ENCODE data around the gene FSTL4. TPM values are rescaled to one million over a fixed set of nuclear protein-coding genes. Genes with fewer than 3 reads are reported as not detected.

FSTL4 gene
- polyA plus RNA-seq, 1 donor (not counting 4 experiments of a cell fraction or from before 2014, with no cell fraction given) = 1.7 TPM

DNA sequence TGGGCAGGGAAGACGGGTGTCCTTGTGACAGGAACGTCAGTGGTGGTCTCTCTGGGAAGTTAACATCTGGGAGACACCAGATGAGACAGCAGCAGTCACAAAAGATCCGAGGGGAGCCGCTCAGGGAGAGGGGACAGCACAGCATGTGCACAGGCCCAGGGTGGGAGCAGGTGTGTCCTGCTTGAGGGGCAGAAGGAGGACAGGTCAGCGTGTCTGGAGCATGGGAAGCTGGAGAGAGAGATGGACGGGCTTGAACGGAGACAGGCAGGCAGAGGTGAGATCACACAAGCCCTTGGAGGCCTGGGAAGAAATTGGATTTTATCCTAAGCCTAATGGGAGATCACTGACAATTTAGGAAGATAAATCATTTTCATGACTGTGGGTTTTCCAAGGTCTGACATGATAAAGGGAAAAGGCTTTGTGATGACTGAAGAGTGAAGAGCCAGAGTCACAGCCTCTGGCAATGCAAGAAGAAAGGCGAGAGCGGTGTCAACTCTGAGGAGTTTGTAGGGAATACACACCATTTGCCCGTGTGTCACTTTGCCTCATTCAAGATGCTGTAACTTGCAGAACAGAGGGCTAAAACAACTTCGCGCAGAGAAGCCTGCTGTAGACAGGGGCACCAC, 88.3 kb downstream of the FSTL4 start:
- FAIRE-seq (no peak), DNase-seq (ENCODE audit: low read depth, low spot score) (no peak)
- Histone ChIP-seq H3K9me3 (ENCODE audit: control insufficient read depth, low read depth, low read length) (no peaks in the 10 kb centered on the region), H3K9me1 (ENCODE audit: control insufficient read depth, extremely low read depth, insufficient read depth, low read length) (no peaks in the 10 kb centered on the region), H3K4me1 (ENCODE audit: control insufficient read depth, extremely low read depth, insufficient read depth, low read length) (no peaks in the 10 kb centered on the region), H3K27me3 (ENCODE audit: control insufficient read depth, extremely low read depth, insufficient read depth, low read length) (peaks cover 11% of the 10 kb centered on the region), H3K79me2 (ENCODE audit: control insufficient read depth, insufficient read depth, low read length) (no peaks in the 10 kb centered on the region), H3K36me3 (ENCODE audit: control insufficient read depth in 2 of 2, extremely low read depth in 1 of 2, insufficient read depth in 2 of 2, low read length in 2 of 2) (no peaks in the 10 kb centered on the region), H3K9ac (ENCODE audit: control insufficient read depth, extremely low read depth, insufficient read depth, low read length) (no peak overlapping the region), H4K20me1 (ENCODE audit: control insufficient read depth, extremely low read depth, insufficient read depth, low read length) (no peaks in the 10 kb centered on the region), H3K4me3 (ENCODE audit: control insufficient read depth in 2 of 3, extremely low read depth in 1 of 3, insufficient read depth in 2 of 3, low read depth in 1 of 3, low read length in 3 of 3) (no peak overlapping the region), H3K4me2 (ENCODE audit: control insufficient read depth, extremely low read depth, insufficient read depth, low read depth, low read length) (no peak overlapping the region), H3K27ac (ENCODE audit: control insufficient read depth, insufficient read depth, low read length) (no peak overlapping the region), H2AFZ (ENCODE audit: control insufficient read depth, low read length) (no peak overlapping the region)
- no peak for TF ChIP-seq EZH2 (IDR thresholded peaks at IDR 0.05; ENCODE audit: low read length)
- TF ChIP-seq, protein P1, sequence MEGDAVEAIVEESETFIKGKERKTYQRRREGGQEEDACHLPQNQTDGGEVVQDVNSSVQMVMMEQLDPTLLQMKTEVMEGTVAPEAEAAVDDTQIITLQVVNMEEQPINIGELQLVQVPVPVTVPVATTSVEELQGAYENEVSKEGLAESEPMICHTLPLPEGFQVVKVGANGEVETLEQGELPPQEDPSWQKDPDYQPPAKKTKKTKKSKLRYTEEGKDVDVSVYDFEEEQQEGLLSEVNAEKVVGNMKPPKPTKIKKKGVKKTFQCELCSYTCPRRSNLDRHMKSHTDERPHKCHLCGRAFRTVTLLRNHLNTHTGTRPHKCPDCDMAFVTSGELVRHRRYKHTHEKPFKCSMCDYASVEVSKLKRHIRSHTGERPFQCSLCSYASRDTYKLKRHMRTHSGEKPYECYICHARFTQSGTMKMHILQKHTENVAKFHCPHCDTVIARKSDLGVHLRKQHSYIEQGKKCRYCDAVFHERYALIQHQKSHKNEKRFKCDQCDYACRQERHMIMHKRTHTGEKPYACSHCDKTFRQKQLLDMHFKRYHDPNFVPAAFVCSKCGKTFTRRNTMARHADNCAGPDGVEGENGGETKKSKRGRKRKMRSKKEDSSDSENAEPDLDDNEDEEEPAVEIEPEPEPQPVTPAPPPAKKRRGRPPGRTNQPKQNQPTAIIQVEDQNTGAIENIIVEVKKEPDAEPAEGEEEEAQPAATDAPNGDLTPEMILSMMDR (optimal IDR thresholded peaks at IDR 0.05 in 1 of 3, IDR thresholded peaks at IDR 0.05 in 1 of 3, conservative IDR thresholded peaks at IDR 0.05 in 1 of 3; ENCODE audit: extremely low read depth in 1 of 3, insufficient read depth in 2 of 3, low read length in 3 of 3) = no peak
- dilution Hi-C loops (cut with MboI; ENCODE audit: extremely low pct_ligation_motif_present, low sequenced_read_pairs) = no loop called here

DNA sequence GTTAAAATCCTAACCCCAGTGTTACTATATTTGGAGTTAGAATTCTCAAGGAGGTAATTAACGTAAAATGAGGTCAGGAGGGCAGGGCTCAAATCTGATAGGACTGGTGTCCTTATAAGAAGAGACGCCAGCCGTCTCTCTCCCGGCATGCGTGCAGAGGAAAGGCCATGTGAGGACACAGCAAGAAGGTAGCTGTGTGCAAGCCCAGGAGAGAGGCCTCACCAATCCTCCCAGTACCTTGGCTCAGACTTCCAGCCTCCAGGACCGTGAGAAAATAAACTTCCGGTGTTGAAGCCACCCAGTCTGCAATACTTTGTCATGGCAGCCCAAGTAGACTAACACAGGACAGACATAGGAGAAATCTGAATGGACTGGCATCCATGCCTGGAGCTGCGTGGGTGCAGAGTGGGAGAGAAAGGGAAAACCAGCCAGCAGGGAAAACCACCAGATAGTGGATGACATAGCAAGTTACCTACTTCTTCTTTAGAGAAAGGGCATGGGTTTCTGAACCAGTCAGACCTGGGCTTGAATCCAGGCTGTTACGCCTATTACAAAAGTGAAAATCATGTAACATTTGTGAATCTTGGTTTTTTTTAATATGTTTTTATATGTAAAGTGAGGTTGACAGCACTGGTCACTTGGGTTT, 89.2 kb downstream of the FSTL4 start:
- Histone ChIP-seq H3K27me3 (ENCODE audit: control insufficient read depth, extremely low read depth, insufficient read depth, low read length) (peaks cover 11% of the 10 kb centered on the region), H3K9me1 (ENCODE audit: control insufficient read depth, extremely low read depth, insufficient read depth, low read length) (no peaks in the 10 kb centered on the region), H3K9ac (ENCODE audit: control insufficient read depth, extremely low read depth, insufficient read depth, low read length) (no peak overlapping the region), H3K4me3 (ENCODE audit: control insufficient read depth in 2 of 3, extremely low read depth in 1 of 3, insufficient read depth in 2 of 3, low read depth in 1 of 3, low read length in 3 of 3) (no peak overlapping the region), H3K27ac (ENCODE audit: control insufficient read depth, insufficient read depth, low read length) (no peak overlapping the region), H3K4me2 (ENCODE audit: control insufficient read depth, extremely low read depth, insufficient read depth, low read depth, low read length) (no peak overlapping the region), H4K20me1 (ENCODE audit: control insufficient read depth, extremely low read depth, insufficient read depth, low read length) (no peaks in the 10 kb centered on the region), H3K9me3 (ENCODE audit: control insufficient read depth, low read depth, low read length) (no peaks in the 10 kb centered on the region), H3K4me1 (ENCODE audit: control insufficient read depth, extremely low read depth, insufficient read depth, low read length) (no peaks in the 10 kb centered on the region), H3K79me2 (ENCODE audit: control insufficient read depth, insufficient read depth, low read length) (no peaks in the 10 kb centered on the region), H3K36me3 (ENCODE audit: control insufficient read depth in 2 of 2, extremely low read depth in 1 of 2, insufficient read depth in 2 of 2, low read length in 2 of 2) (no peaks in the 10 kb centered on the region), H2AFZ (ENCODE audit: control insufficient read depth, low read length) (no peak overlapping the region)
- dilution Hi-C loops (cut with MboI; ENCODE audit: extremely low pct_ligation_motif_present, low sequenced_read_pairs) = no loop called here
- no peak for DNase-seq (ENCODE audit: low read depth, low spot score)
- no peak for TF ChIP-seq EZH2 (IDR thresholded peaks at IDR 0.05; ENCODE audit: low read length)
- TF ChIP-seq, protein P1 (optimal IDR thresholded peaks at IDR 0.05 in 1 of 3, IDR thresholded peaks at IDR 0.05 in 1 of 3, conservative IDR thresholded peaks at IDR 0.05 in 1 of 3; ENCODE audit: extremely low read depth in 1 of 3, insufficient read depth in 2 of 3, low read length in 3 of 3) = no peak
- FAIRE-seq = no peak

Measured in keratinocyte (primary cell).